GM10248 (cell line): ENCODE measurements around the gene RASSF9.

Experiments used
- CTCF ChIA-PET: fragments of 300-600 bp; sonication (Branson Sonifier 250); formaldehyde crosslinking; extraction: SDS; loops from one replicate; lab custom pipeline; 2021; ENCODE audit warnings: antibody characterized with exemption; lab: Yijun Ruan, JAX
- POLR2A ChIA-PET: fragments of 350-650 bp; sonication (Branson Sonifier 250); formaldehyde crosslinking; extraction: SDS; loops from one replicate; lab custom pipeline; 2020; ENCODE audit warnings: antibody characterized with exemption; lab: Yijun Ruan, JAX
- DNase-seq: peaks from one replicate; pipeline ENCODE4 v3.0.0; 2012; ENCODE audit errors: extremely low spot score
- TF ChIP-seq, protein P1 (sequence below): IDR thresholded peaks from 2 replicates; pipeline ENCODE4 v1.5.1; 2012; ENCODE audit warnings: mild to moderate bottlenecking, low read depth; ENCODE audit errors: extremely low read depth, missing control alignments, control extremely low read depth

Gene RASSF9

DNA sequence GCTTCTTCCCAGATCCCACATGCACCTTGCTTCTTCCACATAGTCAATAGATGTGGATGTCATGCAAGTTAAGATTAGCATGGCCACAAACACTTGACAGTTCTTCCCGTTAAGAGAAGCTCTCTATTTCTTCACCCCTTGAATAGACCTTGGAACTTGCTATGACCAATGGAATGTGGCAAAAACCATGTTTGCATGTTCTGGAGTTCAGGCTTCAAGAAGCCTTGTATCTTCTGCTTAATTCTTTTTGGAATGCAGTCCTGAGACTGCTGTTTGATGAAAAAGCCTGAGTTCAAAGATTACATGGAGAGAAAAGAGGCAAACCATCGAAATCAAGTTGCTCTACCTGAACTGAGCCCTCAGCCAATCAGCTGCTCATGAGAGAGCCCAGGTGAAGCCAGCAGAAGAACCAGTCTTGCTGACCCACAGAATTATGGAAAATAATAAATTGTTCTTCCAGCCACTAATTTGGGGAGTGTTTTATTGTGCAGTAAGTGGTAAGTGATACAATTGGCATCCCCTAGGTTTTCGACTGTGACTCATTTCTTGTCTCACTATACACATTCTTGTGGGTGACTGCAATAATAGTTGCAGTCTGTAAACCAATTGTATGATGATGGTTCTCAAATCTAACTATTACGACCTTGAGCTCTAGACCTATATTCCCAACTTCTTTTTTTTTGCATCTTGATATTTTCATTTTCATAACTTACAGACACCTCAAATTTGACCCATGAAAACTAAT, 12.6 kb downstream of the RASSF9 start:
- ChIA-PET POLR2A (no interaction called here), CTCF (interaction anchor here (1.1 kb wide), 1 partner anchor 13 kb away, joined by 3 read pairs; the partner anchor contains the start of gene RASSF9)
- no peak for DNase-seq
- TF ChIP-seq, protein P1, sequence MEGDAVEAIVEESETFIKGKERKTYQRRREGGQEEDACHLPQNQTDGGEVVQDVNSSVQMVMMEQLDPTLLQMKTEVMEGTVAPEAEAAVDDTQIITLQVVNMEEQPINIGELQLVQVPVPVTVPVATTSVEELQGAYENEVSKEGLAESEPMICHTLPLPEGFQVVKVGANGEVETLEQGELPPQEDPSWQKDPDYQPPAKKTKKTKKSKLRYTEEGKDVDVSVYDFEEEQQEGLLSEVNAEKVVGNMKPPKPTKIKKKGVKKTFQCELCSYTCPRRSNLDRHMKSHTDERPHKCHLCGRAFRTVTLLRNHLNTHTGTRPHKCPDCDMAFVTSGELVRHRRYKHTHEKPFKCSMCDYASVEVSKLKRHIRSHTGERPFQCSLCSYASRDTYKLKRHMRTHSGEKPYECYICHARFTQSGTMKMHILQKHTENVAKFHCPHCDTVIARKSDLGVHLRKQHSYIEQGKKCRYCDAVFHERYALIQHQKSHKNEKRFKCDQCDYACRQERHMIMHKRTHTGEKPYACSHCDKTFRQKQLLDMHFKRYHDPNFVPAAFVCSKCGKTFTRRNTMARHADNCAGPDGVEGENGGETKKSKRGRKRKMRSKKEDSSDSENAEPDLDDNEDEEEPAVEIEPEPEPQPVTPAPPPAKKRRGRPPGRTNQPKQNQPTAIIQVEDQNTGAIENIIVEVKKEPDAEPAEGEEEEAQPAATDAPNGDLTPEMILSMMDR, result no peak

DNA sequence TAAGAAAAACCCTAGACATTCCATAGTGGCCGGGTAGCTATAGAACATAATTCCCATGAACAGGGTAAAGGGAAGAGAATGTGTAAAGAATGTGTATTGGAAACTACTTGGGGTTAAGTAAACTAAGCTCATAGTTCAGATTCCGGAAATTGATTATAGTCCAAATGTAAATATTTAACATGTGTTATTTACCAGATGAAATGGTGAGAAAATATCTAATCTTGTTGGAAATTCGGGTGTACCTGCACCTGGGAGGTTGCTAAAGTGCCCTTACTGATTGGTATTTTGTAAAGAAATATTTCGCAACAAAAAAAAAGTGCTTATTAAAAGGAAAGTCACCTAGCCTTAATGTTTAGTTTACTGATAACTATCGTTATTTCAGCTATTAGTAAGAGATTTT, 14.4 kb downstream of the RASSF9 start:
- TF ChIP-seq, protein P1, result no peak
- CTCF ChIA-PET, result interaction anchor here (1.1 to 1.9 kb wide), 4 partner anchors 12 to 277 kb away, joined by 3 to 6 read pairs (median 3); no protein-coding TSS in a partner anchor
- DNase-seq, result no peak
- POLR2A ChIA-PET, result no interaction called here

DNA sequence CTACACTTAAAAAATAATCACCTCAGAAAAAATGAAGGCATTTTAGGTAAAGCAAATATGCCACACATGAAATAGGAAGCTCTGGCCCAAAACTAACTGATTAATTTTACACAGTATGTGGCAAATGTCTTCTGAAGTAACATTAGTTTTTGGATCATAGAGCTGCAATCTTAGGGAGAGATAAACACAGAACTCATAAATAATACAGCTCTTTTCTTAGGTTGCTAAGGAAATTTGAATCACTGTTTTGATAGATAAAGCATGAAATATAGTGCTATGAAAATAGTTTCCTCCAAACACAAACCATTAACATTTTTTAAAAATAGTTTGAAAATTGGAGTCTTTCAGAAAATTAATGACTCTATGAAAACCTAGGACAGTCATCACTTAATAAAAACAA, 15.0 kb downstream of the RASSF9 start:
- ChIA-PET CTCF (interaction anchor here (1.1 to 1.9 kb wide), 3 partner anchors 11 to 49 kb away, joined by 3 to 6 read pairs (median 3); no protein-coding TSS in a partner anchor), POLR2A (no interaction called here)
- TF ChIP-seq, protein P1, result no peak
- DNase-seq, result no peak

DNA sequence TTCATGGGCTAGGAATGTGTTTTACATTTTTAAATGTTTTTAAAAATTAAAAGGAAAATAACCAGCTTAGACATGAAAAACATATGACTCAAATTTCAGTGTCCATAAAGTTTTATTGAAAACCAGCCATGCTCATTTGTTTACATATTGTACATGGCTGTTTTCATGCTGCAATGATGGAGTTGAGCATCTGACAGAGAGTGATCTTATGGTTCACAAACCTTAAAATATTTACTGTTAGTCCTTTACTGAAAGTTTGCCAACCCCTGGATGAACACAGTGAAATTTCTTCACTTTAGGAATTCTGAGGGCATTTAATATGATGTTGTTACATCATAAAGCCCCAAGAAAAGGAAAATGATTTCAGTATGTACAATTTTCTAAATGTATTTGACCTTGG, 16.1 kb downstream of the RASSF9 start:
- TF ChIP-seq, protein P1, result no peak

DNA sequence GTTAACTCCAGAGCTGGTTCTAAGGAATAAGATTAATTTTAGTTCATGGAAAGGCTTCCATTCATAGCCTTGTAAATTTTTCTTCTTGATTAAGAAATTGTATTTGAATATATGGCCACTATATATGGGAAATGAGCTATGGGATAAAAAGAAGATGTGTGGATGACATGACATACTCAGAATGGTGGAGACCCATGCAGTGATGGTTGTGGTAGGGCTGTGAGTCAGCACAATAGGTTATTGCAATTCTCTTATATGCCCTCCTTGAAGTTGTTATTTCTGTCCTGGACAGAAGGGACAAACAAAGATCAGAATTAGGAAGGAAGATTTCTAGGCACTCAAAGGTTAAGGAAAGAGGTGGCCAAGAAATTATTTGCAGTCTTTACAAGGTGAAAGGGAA, 21.5 kb downstream of the RASSF9 start:
- POLR2A ChIA-PET, result no interaction called here
- CTCF ChIA-PET, result interaction anchor here (1.3 kb wide), 1 partner anchor 10 kb away, joined by 3 read pairs; no protein-coding TSS in a partner anchor
- DNase-seq, result no peak
- TF ChIP-seq, protein P1, result no peak

More for the DNA sequence above, 16.1 kb downstream of the RASSF9 start:
- CTCF ChIA-PET, result no interaction called here
- POLR2A ChIA-PET, result no interaction called here
- no peak for DNase-seq

DNA sequence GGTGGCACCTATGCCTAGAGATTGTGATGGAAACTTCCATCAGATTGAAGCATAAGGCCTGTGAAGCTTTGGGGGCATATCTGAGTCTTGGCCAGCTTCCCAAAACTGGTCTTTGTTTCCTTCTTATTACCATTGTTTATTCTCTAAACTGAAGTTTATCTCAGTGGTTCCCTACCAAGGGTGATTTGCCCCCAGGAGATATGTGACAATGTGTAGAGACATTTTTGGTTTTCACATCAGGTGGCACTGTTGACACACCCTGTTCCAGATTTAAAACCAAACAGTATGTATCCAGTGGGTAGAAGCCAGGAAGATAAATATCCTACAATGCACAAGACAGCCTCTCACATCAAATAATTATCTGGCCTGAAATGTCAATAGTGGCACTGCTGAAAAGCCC, 22.1 kb downstream of the RASSF9 start:
- TF ChIP-seq, protein P1, result no peak
- ChIA-PET CTCF (interaction anchor here (1.3 kb wide), 1 partner anchor 9 kb away, joined by 3 read pairs; no protein-coding TSS in a partner anchor), POLR2A (no interaction called here)
- DNase-seq, result no peak
